HFF-Myc (cell line): ENCODE results near the gene KAZN.

Source experiments
- DNase-seq: peaks from one replicate; pipeline ENCODE4 v3.0.0-alpha.2; 2011; ENCODE audit warnings: low read depth; ENCODE audit errors: extremely low read depth
- H3K4me3 ChIP-seq: replicated peaks from 2 replicates; pipeline ENCODE4 v1.5.1; 2011; ENCODE audit warnings: low read depth, mild to moderate bottlenecking, control low read depth, low read length
- TF ChIP-seq, protein P1 (sequence below): IDR thresholded peaks from 2 replicates; pipeline ENCODE4 v1.5.1; 2012; ENCODE audit warnings: mild to moderate bottlenecking, low read depth, low read length, control low read depth; ENCODE audit errors: missing control alignments

Gene KAZN

GRCh38 chr1:14682941-14683621, 84.6 kb downstream of the KAZN start:
- TF ChIP-seq, protein P1, sequence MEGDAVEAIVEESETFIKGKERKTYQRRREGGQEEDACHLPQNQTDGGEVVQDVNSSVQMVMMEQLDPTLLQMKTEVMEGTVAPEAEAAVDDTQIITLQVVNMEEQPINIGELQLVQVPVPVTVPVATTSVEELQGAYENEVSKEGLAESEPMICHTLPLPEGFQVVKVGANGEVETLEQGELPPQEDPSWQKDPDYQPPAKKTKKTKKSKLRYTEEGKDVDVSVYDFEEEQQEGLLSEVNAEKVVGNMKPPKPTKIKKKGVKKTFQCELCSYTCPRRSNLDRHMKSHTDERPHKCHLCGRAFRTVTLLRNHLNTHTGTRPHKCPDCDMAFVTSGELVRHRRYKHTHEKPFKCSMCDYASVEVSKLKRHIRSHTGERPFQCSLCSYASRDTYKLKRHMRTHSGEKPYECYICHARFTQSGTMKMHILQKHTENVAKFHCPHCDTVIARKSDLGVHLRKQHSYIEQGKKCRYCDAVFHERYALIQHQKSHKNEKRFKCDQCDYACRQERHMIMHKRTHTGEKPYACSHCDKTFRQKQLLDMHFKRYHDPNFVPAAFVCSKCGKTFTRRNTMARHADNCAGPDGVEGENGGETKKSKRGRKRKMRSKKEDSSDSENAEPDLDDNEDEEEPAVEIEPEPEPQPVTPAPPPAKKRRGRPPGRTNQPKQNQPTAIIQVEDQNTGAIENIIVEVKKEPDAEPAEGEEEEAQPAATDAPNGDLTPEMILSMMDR: no peak
- H3K4me3 ChIP-seq: no peak overlapping the region
- DNase-seq: no peak

- TF ChIP-seq, protein P1: no peak
- DNase-seq: no peak
- no peak overlapping the region for H3K4me3 ChIP-seq
Observed at GRCh38 chr1:14685078-14685477, 86.6 kb downstream of the KAZN start.

DNA sequence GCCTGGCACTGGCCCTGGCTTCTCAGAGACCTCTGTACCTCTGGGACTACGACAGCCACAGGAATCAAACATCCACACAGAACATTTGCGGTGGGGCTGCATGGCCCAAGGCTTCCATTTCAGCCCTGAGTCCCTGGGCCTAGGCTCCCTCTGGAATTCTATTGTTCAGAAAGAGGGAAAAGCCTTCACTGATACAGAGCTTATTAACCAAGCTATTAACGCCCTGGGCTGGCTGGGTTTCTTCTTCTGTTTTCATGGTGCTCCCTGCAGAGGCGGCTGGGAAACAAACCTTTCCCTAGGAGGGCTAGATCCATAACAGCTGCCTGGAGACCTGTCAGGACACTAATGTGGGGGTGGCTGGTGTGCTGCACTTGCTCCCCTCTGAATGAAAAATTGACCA, 88.2 kb downstream of the KAZN start:
- no peak overlapping the region for H3K4me3 ChIP-seq
- DNase-seq: no peak
- TF ChIP-seq, protein P1: no peak

- DNase-seq: no peak
- no peak overlapping the region for H3K4me3 ChIP-seq
- TF ChIP-seq, protein P1: no peak
Observed at GRCh38 chr1:14687147-14687546, 88.7 kb downstream of the KAZN start.

DNA sequence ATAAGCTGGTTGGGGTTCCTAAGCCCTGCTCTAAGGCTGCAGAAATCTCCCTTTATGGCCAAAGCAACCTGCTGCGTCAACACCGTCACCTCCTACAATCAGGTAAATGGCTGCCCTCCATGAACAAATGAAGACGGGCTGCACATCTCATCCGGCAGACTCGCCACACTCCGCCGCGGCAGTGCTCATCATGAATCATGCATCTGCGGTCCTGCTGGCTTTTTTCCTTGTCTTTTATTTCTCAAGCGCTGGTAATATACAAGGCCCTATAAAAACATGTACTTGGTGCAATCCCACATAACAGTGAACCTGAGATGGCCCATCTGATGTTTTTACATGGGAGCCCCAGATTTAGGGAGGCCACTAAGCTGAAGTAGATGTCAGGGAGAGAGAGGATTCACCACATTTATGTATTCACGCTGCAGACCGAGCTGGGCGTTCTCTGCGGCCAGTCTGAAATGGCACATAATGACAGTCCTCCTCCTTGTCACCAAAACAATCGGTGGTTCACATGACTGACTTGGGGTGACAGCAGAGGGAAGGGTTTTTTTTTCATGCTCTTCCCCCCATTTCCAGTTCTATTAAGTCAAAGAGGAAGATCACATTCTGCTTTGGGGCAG, 91.6 kb downstream of the KAZN start:
- no peak for DNase-seq
- TF ChIP-seq, protein P1: no peak
- no peak overlapping the region for H3K4me3 ChIP-seq

GRCh38 chr1:14693949-14694348, 95.5 kb downstream of the KAZN start:
- DNase-seq: no peak
- TF ChIP-seq, protein P1: no peak
- H3K4me3 ChIP-seq: no peak overlapping the region
